Midbrain (tissue), 1 donor: ENCODE results near the gene GTPBP3.

Experiments
- DNase-seq: peaks from one replicate; lab custom pipeline; 2025; lab: John Stamatoyannopoulos, UW

Gene GTPBP3

GRCh38 chr19:17309198-17309964 is 28.0 kb upstream of the GTPBP3 start, which contains the start of gene DDA1:
TSS of gene DDA1 (plus strand) at chr19:17309563. CDS start at chr19:17309655, 92 bp downstream.
- DNase-seq: peak; percentile 99

DNA sequence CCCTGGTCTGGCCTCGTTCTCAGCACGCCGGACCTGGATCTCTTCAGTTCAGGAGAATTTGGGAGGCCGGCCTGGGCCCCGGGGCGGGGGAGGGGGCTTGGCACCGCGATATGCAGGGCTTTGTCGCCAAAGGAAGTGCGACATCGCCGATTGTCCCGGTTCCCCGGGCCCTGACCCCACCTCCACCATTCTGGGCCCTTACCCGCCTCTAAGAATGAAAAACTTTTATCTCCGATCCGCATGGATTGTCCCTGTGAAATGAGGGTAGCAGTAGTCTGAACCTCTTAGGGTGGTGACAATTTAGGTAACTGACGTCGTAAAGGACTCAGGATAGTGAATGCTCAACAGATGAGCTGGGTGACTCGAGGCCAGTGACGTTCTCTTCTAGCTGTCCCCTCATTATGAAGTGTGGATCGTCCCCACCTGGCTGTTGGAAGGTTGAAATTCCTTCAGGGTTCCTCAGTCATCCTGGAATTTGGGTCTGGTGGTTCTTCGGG is 27.3 kb upstream of the GTPBP3 start:
- DNase-seq: peak; percentile 29

GRCh38 chr19:17311455-17312188 is 25.7 kb upstream of the GTPBP3 start:
- DNase-seq: no peak

DNA sequence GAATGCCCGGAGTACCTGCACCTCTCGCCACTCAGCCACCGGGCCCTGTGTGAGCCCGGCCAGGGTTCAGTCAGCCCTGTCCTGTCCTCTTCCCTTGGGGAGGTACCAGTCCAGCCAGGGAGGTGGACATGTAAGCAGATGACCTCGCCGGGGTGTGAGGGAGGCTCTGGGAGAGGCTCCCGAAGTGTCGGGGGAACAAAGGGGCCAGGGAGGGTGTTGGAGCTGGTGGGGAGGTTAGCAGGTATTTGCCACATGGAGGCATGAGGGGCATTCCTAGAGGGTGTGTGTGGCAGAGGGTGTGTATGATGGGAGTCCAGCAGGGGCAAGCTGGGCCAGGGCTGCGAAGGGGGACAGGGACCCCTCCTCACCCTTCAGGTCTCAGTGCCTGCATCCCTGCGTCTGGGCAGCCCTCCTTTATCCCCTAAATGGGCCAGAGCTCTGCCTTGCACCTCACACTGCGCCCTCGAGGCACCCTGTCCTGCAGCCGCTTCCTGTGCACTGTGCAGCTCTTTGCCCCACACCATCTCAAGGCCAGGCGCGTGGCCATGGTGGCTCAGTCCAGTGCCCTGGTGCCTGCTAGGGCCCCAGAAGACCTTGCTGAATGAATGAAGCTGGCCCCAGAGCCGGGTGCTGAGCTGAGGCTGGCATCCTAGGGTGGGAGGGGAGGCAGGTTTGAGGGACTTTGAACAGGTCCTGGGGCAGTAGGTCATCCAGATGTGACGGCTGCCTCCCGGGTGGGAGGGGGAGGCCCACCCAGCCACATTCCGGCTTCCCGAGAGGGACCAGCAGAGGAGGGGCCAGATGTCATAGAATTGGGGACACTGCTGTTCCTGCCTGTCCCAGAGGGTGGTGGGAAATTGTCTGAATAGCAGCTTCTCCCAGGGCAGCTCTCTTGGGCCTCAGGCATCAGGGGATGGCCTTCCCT is 24.9 kb upstream of the GTPBP3 start:
- no peak for DNase-seq

- no peak for DNase-seq
Measured at GRCh38 chr19:17314007-17314593, 23.3 kb upstream of the GTPBP3 start.

DNA sequence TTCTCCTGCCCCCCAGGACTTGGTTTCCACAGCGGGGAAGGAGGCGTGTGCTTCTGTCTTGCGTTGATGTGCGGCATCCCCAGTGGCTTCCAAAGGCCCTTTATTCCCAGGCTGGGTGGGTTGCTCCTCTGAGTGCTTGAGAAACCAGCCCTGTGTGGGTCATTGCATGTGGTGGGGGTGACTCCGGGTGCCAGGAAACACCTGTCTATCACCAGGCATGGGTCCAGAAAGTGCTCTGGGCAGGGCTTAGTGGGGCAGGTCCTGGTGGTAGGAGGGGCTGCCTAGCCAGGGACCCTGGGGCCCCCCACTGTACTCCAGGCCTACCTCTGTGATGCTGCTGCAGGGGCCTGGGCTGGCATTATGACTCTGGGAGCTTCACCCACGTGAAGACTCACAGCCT is 18.4 kb upstream of the GTPBP3 start:
- no peak for DNase-seq

DNA sequence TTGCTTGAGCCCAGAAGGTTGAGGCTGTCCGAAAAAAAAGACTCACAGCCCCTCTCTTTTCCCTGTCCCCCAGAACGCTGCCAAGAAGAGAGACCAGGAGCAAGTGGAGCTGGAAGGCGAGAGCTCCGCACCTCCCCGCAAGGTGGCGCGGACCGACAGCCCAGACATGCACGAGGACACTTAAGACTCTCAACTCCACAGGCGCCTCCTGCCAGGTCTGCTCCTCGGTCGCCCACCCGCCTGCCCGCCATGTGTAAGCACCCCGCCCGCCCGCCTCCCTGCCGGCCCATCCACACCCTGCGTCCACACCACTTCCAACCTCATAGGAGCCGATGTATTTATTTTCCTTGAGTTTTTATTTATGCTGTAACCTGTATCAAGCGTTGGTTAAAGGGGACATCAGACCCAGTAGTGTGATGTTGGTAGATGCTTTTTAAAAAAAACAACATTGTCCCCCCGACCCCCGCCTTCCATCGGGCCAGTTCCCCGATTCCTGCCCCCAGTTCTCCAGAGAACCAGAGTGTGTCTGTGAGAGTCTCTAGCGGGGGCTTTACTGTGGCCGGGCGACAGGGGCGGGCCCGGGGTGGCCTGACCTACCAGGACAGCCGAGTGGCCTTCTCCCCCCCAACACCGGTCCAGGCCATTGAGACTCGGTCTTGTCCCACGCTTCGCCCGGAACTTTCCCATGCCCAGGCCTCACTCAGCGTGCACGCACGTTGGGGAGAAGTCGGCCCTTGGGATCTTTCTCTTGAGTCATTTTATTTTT is 17.7 kb upstream of the GTPBP3 start:
- no peak for DNase-seq

DNA sequence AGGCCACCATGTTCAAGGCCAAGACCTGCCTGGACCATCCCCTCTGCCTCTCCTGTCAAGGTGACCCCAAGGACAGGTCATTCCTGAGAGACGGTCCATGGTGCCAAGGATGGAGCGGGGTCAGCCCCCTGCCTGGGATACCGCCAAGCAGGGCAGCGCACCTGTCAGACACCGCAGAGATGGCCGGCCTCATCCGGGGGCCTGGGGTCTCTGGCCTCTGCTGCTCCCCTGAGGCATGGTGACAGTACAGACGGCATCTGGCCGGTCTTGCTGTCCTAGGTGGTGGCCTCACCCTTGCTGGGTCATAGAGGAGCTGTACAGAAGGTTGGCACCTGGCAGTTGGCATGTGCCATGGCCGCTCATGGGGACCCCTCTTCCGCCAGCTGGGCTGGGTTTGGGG is 16.9 kb upstream of the GTPBP3 start:
- DNase-seq: no peak

GRCh38 chr19:17321655-17322489 is 15.5 kb upstream of the GTPBP3 start:
- DNase-seq: no peak

- peak; percentile 45 for DNase-seq
Measured at GRCh38 chr19:17322854-17323253, 14.5 kb upstream of the GTPBP3 start.

DNA sequence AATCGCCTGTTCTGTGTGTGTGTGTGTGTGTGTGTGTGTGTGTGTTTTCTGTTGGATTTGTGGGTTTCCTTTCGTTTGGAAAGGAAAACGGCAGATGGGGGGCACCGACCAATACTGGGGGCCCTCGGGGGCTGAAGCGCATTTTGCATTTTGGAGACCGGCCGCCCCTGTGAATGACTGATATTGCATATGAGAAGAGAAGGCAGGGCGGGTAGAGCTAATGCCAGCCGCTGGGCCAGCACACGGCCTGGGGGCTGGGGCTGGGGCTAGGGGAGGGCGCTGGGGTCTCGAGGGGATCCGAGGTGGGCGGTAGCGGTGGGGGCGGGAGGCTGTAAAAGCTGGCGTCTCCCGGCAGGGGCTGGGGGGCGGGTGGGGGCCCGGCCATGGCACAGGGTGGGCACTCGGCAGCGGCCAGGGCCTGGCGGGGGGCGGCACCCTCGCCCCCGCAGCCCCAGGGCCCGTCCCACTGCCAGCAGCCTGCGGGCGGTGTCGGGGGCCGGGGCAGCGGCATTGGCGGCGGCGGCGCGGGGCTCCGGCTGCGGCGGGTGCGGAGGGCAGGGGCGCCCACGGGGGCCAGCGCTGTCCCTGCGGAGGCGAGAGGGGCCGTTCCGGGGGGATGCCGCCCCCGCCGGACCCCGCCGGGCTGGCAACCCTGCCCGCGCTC is 13.9 kb upstream of the GTPBP3 start:
- DNase-seq: no peak

GRCh38 chr19:17323964-17324332 is 13.4 kb upstream of the GTPBP3 start:
- no peak for DNase-seq

DNA sequence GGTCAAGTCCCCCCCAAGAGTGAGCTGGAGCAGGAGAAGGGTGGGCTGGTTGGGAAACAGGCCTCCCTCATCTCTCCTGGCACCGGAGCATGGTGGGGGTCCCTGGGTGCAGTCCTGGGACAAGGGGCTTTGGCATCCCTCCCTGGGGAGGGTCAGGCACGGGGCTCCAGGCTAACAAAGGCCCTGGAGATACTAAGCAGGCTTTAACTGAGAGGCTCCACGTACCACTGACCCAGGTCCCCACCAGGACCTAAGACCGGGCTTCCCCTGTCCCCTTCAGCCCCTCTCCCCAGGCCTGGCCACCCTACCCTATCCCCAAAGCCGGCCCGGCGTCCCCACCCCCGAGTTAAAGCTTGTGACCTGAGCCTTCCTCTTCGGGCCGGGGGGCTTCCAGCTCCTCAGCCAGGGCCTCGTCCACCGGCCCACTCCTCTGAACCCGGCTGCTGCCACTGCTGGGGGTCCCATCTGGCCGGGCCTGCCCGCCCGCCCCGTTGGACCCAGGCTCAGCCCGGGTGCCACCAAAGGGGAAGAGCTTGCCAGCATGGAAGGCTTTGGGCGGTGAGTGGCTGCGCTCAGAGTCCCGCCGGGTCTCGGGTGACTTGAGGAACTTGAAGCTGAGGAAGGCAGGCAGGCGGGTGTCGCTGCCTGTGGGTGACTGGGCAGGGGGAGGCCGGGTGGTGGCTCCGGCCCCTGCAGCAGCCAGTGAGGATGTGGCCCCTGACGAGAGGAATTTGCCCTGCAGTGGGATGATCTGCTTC is 12.8 kb upstream of the GTPBP3 start:
- DNase-seq: no peak

GRCh38 chr19:17325133-17325532 is 12.2 kb upstream of the GTPBP3 start:
- DNase-seq: no peak

DNA sequence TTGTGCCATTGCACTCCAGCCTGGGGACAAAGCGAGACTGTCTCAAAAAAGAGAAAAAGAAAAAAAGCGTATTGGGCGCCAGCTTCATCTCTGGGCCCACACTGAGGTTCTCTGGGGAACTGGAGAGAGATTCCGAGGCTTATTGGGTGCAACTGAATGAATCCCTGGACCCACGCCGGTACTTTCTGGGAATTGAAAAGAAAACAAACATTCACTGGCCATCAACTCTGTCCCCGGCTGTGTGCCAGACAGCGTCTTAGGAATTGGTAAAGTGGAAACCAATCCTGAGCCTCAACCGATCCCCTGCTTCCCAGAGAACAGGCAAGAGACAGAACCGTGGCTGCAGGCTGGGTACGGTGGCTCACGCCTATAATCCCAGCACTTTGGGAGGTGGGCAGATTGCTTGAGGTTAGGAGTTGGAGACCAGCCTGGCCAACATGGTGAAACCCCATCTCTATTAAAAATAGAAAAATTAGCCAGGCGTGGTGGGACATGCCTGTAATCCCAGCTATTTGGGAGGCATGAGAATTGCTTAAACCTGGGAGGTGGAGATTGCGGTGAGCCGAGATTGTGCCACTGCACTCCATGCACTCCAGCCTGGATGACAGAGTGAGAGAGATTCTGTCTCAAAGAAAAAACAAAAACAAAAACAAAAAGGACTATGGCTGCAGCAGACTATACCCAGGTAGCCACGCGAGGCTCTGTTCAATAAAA is 11.3 kb upstream of the GTPBP3 start:
- DNase-seq: peak; percentile 77

DNA sequence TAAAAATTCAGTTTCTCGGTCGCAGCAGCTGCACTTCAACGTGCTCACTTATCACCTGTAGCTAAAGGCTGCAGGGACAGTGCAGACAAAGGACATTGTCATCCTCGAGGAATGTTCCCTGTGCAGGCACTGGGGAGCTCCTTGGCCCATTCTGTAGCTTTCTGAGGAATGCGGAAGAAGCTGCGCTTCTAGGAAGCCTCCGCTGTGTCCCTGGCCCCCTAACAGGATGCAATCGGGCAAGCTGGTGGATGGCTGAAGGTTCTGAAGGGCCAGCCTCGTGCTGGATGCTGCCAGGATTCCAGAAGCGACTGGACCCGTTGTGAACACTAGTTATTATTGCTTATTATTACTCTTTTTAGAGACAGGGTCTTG is 10.8 kb upstream of the GTPBP3 start:
- no peak for DNase-seq

DNA sequence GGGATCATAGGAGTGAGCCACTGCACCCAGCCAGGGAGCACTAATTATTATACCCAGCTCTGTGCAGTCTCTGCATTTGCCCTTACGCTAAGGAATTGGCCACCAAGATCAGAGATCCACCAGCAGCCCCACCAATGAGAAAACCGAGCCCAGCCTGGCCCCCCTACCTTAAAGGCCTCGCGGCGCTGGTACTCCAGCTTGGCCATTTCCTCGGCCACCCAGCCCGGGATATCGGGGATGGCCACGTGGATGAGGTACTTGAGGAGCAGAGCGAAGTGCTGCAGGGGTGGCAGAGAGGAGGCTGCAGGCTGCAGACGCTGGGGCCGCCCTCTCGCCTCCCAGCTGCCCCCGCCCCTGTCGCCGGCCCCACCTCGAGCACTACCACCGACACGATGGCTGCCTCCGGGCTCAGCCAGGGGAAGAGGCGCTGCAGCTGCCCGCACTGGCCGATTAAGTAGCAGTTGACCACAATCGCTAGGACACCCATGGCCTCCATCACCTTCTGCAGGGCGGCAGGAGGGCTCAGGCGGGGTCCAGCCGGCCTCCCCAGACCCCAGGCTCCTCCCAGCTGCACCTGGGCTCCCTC is 10.2 kb upstream of the GTPBP3 start:
- DNase-seq: no peak
